Right ventricle myocardium inferior (tissue), 1 donor: ENCODE measurements around the gene PRAME. TPM values are rescaled to one million over a fixed set of nuclear protein-coding genes. Genes with fewer than 3 reads are reported as not detected.
A peak's percentile ranks its signal among the peaks of the same experiment; 100 is the strongest.

Experiments used
- ATAC-seq: fragments of 200-7000 bp; cut with Tn5 transposase; one replicate; pipeline ENCODE4 v1.9.1; 2020; ENCODE audit warnings: mild to moderate bottlenecking, moderate library complexity
- DNase-seq: peaks from one replicate; pipeline ENCODE4 v3.0.0; 2021; ENCODE audit errors: missing footprints
- intact Hi-C: fragments of 100-400 bp; cut with DNase I; formaldehyde crosslinking; loops from one replicate; pipeline ENCODE4 v1.11.0; 2022
- total RNA-seq: library from RNA; stranded (reverse); fragmentation: NEBNext Ultra II Directional; extraction: Animal tissue kit (Norgen Biotek cat#: 25700); gene quantifications from one replicate; pipeline ENCODE4 v1.2.1, GENCODE V29; 2021
- donor health status: DM: no; HTN: yes; CAD: no; lungs with severe emphysema.

Gene PRAME
- total RNA-seq, 1 donor from 2014 or later = not detected

DNA sequence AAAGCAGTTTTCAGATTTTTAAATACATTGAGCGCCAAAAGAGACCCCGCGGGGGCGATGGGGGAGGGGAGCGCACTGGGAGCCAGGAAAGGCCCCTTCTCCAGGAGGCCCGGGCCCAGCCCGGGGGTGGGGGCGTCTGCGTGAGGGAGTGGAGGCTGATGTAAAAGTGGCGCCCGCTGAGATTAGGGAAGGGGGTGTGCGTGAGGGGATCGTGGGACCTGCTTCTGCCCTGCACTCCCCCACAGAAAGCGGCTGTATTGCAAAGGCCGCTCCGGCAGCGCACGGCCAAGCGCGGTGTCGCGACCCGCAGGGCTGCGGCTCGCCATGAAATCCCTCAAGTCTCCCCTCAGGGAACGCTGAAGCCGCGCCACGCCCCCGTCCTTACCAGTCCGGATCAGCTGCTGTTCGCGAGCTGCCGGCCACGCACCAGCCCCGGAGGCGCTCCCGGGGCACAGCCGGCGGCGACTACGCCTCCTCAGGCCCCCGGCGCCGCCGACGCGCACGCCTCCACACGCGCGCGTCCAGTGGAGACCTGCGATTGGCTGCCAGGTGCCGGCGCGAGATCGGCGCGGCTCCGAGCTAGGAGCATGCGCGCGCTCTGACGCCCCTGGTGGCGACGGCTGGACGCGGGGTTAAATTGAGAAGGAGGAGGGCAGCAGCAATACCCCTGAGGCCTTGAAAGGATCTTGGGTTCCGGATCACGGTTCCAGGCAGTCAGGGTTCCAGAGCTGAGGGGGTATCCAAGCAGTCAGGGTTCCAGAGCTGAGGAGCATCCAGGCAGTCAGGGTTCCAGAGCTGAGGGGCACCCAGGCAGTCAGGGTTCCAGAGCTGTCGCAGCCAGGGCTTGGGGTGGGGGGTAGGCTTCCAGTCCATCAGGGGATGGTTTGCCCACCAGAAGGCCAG, 50.5 kb downstream of the PRAME start, which contains the start of gene ZNF280B:
ZNF280B (minus strand) TSS at position 469 of the 903 bp plus-strand sequence. CDS start 19,344 bp downstream, outside the sequence.
- intact Hi-C loops = no loop called here
- DNase-seq (peak; percentile 80), ATAC-seq (peak; percentile 84)

DNA sequence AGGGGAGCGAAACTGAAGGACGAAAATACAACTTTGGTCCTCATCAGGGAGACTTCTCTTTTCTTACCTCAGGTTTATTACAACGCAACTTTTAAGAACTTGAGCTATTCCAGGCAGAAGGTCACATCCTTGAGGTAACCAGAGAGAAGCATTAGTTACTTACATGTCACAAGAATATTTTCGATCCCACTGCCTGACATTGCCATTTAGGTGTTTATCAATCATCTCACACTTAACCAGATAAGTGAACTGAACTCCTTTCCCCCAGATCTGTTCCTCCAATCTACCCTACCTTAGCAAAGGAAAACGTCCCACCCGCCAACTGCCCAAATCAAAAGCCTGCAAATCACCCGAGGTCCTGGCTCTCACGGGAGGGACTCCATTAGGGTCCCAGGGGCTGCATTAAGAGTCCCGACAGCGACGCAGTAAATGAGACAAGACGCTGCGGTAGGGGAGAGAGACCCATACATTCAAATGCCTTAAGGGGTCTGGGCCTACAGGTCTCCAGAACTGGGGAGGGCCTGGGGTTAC, 51.3 kb downstream of the PRAME start:
- intact Hi-C loops = no loop called here
- no peak for ATAC-seq
- DNase-seq = no peak

DNA sequence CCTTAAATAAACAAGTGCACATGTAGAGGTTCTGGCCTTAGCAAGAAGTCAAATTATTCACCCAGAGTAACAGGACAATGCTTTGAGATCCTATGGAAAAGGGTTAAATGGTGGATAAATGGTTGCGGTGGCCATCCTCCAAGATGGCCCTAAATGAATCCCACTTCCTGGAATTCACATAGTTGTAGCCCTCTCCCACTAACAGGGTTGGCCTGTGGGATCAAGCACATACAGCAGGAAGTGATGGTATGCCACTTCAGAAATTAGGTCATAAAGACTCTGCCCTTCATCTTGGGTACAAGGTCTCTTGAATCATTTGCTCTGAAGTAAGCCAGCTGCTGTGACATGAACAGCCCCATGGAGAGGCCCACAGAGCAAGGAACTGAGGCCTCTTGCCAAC, 52.3 kb downstream of the PRAME start:
- ATAC-seq (no peak), DNase-seq (no peak)
- intact Hi-C loops = no loop called here

DNA sequence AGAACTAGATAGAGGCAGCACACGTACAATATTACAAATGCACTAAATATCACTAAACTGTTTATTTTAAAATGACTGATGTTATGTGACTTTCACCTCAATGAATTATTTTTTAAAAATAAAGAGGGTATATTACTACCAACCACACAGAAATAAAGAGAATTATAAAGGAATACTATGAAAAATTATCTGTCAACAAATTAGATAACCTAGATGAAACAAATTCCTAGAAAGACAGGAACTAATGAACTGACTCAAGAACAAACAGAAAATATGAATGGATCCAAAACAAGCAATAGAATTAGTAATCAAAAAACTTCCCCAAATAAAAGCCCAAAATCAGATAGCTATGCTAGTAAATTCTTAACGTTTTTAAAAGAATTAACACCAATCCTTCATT, 60.8 kb downstream of the PRAME start:
- no peak for ATAC-seq
- intact Hi-C loops = no loop called here
- DNase-seq = no peak

Other genes starting within 250 kb of the PRAME start
- gene ZNF280B, start 50.5 kb downstream of the PRAME start, total RNA-seq = 0.49 TPM
- not detected for gene ZNF280A, start 39.0 kb downstream of the PRAME start, total RNA-seq
- gene GGTLC2, start 85.3 kb upstream of the PRAME start, total RNA-seq = not detected